SK-N-SH treated with all-trans-retinoic acid at 6 μM for 48 hours (cell line): Measurements from ENCODE around the gene AFAP1.

ENCODE experiments used
- ARNTL ChIP-seq: fragments of 450-650 bp; formaldehyde crosslinking; IDR thresholded peaks from 2 replicates; pipeline ENCODE4 v1.5.0; 2020; ENCODE audit warnings: low read depth, mild to moderate bottlenecking, moderate library complexity, borderline replicate concordance
- ESRRG ChIP-seq: fragments of 250-450 bp; sonication (Bioruptor Pico); IDR thresholded peaks from 2 replicates; pipeline ENCODE4 v1.6.1; 2021; ENCODE audit warnings: mild to moderate bottlenecking
- OSR1 ChIP-seq: fragments of 250-450 bp; sonication (Bioruptor Pico); IDR thresholded peaks from 2 replicates; pipeline ENCODE4 v1.8.0; 2022; ENCODE audit warnings: moderate library complexity, mild to moderate bottlenecking, inconsistent platforms
- PATZ1 ChIP-seq: fragments of 250-450 bp; sonication (Bioruptor Pico); IDR thresholded peaks from 2 replicates; pipeline ENCODE4 v1.8.0; 2020; ENCODE audit warnings: mild to moderate bottlenecking, moderate library complexity, borderline replicate concordance
- PPARA ChIP-seq: fragments of 250-450 bp; sonication (Bioruptor Pico); IDR thresholded peaks from 2 replicates; pipeline ENCODE4 v1.5.0; 2020; ENCODE audit warnings: mild to moderate bottlenecking, borderline replicate concordance
- RARB ChIP-seq: fragments of 250-450 bp; sonication (Bioruptor Pico); IDR thresholded peaks from 2 replicates; pipeline ENCODE4 v1.8.0; 2021; ENCODE audit warnings: mild to moderate bottlenecking, moderate library complexity
- TCF4 ChIP-seq: fragments of 250-450 bp; sonication (Bioruptor Pico); IDR thresholded peaks from 2 replicates; pipeline ENCODE4 v1.8.0; 2021; ENCODE audit warnings: mild to moderate bottlenecking, moderate library complexity, borderline replicate concordance
- TOX ChIP-seq: fragments of 250-450 bp; sonication (Bioruptor Pico); IDR thresholded peaks from 2 replicates; pipeline ENCODE4 v1.8.0; 2021; ENCODE audit warnings: mild to moderate bottlenecking, moderate library complexity, borderline replicate concordance
- ZFP3 ChIP-seq: fragments of 250-450 bp; sonication (Bioruptor Pico); IDR thresholded peaks from 2 replicates; pipeline ENCODE4 v1.5.0; 2020; ENCODE audit warnings: mild to moderate bottlenecking, moderate library complexity
- ZFP30 ChIP-seq: fragments of 450-650 bp; formaldehyde crosslinking; IDR thresholded peaks from 2 replicates; pipeline ENCODE4 v1.5.0; 2022; ENCODE audit warnings: mild to moderate bottlenecking, moderate library complexity
- ZNF565 ChIP-seq: fragments of 450-650 bp; formaldehyde crosslinking; conservative IDR thresholded peaks from 2 replicates; pipeline ENCODE4 v1.5.0; 2020; ENCODE audit warnings: low read depth, mild to moderate bottlenecking, moderate library complexity

- TF ChIP-seq ZFP3 (CRISPR knock-in tag) (no peak), TCF4 (CRISPR knock-in tag) (no peak), PATZ1 (CRISPR knock-in tag) (no peak), ARNTL (CRISPR knock-in tag) (no peak), PPARA (CRISPR knock-in tag) (no peak), ZFP30 (no peak), ZNF565 (CRISPR knock-in tag) (no peak), TOX (CRISPR knock-in tag) (no peak), ESRRG (CRISPR knock-in tag) (no peak), OSR1 (CRISPR knock-in tag) (no peak), RARB (no peak)
Observed at GRCh38 chr4:7767966-7768365, 171.7 kb downstream of the AFAP1 start.
